ENCODE measurements around the gene MSH3. TPM values are rescaled to one million over a fixed set of nuclear protein-coding genes. Genes with fewer than 3 reads are reported as not detected.

The MSH3 gene
- 10 to 100 TPM; 12.8 to 18.1 TPM for total RNA-seq
- polyA plus RNA-seq = 1 to 10 TPM; 4.2 to 5.5 TPM
- long read RNA-seq, donor 1, full-length matches to known transcripts = 1 of 24 reads
- long read RNA-seq, donor 1, partial matches to known transcripts = 21 of 24 reads
- long read RNA-seq, donor 1, other reads (novel, unspliced or antisense) = 2 of 24 reads
- long read RNA-seq, donor 2, full-length matches to known transcripts = 2 of 12 reads
- long read RNA-seq, donor 2, partial matches to known transcripts = 5 of 12 reads
- long read RNA-seq, donor 2, other reads (novel, unspliced or antisense) = 5 of 12 reads

GRCh38 chr5:80654391-80655230 lies at the start of gene MSH3, which contains the start of gene DHFR:
Gene MSH3 (plus strand): TSS chr5:80654652. CDS start chr5:80654728, 76 bp downstream.
Gene DHFR (minus strand): TSS chr5:80654983. CDS start chr5:80654489, 494 bp downstream.
- 0 to 1% methylated on average over 66 to 74 of the region's 74 CpGs for WGBS, 2 donors
- intact Hi-C loops (cut with DNase I) = loop anchor here in 1 of 2 donors (5.0 to 10.0 kb wide), 2 partner anchors 170 to 247 kb away; partner anchors contain the start of genes FAM151B and ZFYVE16

GRCh38 chr5:80607343-80607742 lies 47.1 kb upstream of the MSH3 start:
- no peak for ATAC-seq (ENCODE audit: low FRiP score)
- intact Hi-C loops (cut with DNase I) = no loop called here

More at GRCh38 chr5:80654391-80655230, at the start of gene MSH3, which contains the start of gene DHFR:
- peak; percentile 91 to 95 for DNase-seq
- Histone ChIP-seq H3K36me3 (ENCODE audit: control insufficient read depth in 1 of 2, insufficient read depth in 2 of 2, low read length in 1 of 2) (no peaks in the 10 kb centered on the region), H3K9me3 (ENCODE audit: control insufficient read depth, low read length) (no peaks in the 10 kb centered on the region), H3K4me3 (ENCODE audit: low read length in 2 of 2) (peak within 1 kb of the TSS; percentile 90 to 99), H3K4me1 (ENCODE audit: control insufficient read depth in 1 of 2, insufficient read depth in 2 of 2, low read length in 2 of 2) (no peaks in the 10 kb centered on the region), H3K27ac (ENCODE audit: low read depth in 1 of 2, low read length in 2 of 2) (peak within 1 kb of the TSS; percentile 72 to 98), H3K27me3 (ENCODE audit: control insufficient read depth in 1 of 2, insufficient read depth in 2 of 2, low read length in 1 of 2) (no peaks in the 10 kb centered on the region)
- peak; percentile 85 for ATAC-seq (ENCODE audit: low FRiP score)

GRCh38 chr5:80607832-80608231 lies 46.6 kb upstream of the MSH3 start:
- intact Hi-C loops (cut with DNase I) = no loop called here
- ATAC-seq (ENCODE audit: low FRiP score) (no peak), DNase-seq (no peak)
- Histone ChIP-seq H3K27me3 (ENCODE audit: control insufficient read depth in 1 of 2, insufficient read depth in 2 of 2, low read length in 1 of 2) (no peaks in the 10 kb centered on the region), H3K36me3 (ENCODE audit: control insufficient read depth in 1 of 2, insufficient read depth in 2 of 2, low read length in 1 of 2) (no peaks in the 10 kb centered on the region), H3K9me3 (ENCODE audit: control insufficient read depth, low read length) (peaks cover 4% of the 10 kb centered on the region), H3K27ac (ENCODE audit: low read depth in 1 of 2, low read length in 2 of 2) (no peak overlapping the region), H3K4me3 (ENCODE audit: low read length in 2 of 2) (no peak overlapping the region), H3K4me1 (ENCODE audit: control insufficient read depth in 1 of 2, insufficient read depth in 2 of 2, low read length in 2 of 2) (no peaks in the 10 kb centered on the region)

More at GRCh38 chr5:80607343-80607742, 47.1 kb upstream of the MSH3 start:
- Histone ChIP-seq H3K36me3 (ENCODE audit: control insufficient read depth in 1 of 2, insufficient read depth in 2 of 2, low read length in 1 of 2) (no peaks in the 10 kb centered on the region), H3K9me3 (ENCODE audit: control insufficient read depth, low read length) (peaks cover 4% of the 10 kb centered on the region), H3K27me3 (ENCODE audit: control insufficient read depth in 1 of 2, insufficient read depth in 2 of 2, low read length in 1 of 2) (no peaks in the 10 kb centered on the region), H3K4me1 (ENCODE audit: control insufficient read depth in 1 of 2, insufficient read depth in 2 of 2, low read length in 2 of 2) (no peaks in the 10 kb centered on the region), H3K27ac (ENCODE audit: low read depth in 1 of 2, low read length in 2 of 2) (no peak overlapping the region), H3K4me3 (ENCODE audit: low read length in 2 of 2) (no peak overlapping the region)
- no peak for DNase-seq

- ATAC-seq (ENCODE audit: low FRiP score) (no peak), DNase-seq (no peak)
- WGBS, 2 donors = 96 to 97% methylated on average over 1 of the region's 1 CpG
- H3K36me3 ChIP-seq (ENCODE audit: control insufficient read depth in 1 of 2, insufficient read depth in 2 of 2, low read length in 1 of 2) = no peaks in the 10 kb centered on the region
- no peaks in the 10 kb centered on the region for H3K27me3 ChIP-seq (ENCODE audit: control insufficient read depth in 1 of 2, insufficient read depth in 2 of 2, low read length in 1 of 2)
- no peak overlapping the region for H3K27ac ChIP-seq (ENCODE audit: low read depth in 1 of 2, low read length in 2 of 2)
- no peak overlapping the region for H3K4me3 ChIP-seq (ENCODE audit: low read length in 2 of 2)
- intact Hi-C loops (cut with DNase I) = no loop called here
- H3K4me1 ChIP-seq (ENCODE audit: control insufficient read depth in 1 of 2, insufficient read depth in 2 of 2, low read length in 2 of 2) = no peaks in the 10 kb centered on the region
- peaks cover 4% of the 10 kb centered on the region for H3K9me3 ChIP-seq (ENCODE audit: control insufficient read depth, low read length)
Observed at GRCh38 chr5:80608731-80609130, 45.7 kb upstream of the MSH3 start.

- DNase-seq (no peak), ATAC-seq (ENCODE audit: low FRiP score) (no peak)
- intact Hi-C loops (cut with DNase I) = no loop called here
- Histone ChIP-seq H3K27me3 (ENCODE audit: control insufficient read depth in 1 of 2, insufficient read depth in 2 of 2, low read length in 1 of 2) (no peaks in the 10 kb centered on the region), H3K36me3 (ENCODE audit: control insufficient read depth in 1 of 2, insufficient read depth in 2 of 2, low read length in 1 of 2) (no peaks in the 10 kb centered on the region), H3K27ac (ENCODE audit: low read depth in 1 of 2, low read length in 2 of 2) (no peak overlapping the region), H3K4me3 (ENCODE audit: low read length in 2 of 2) (no peak overlapping the region), H3K4me1 (ENCODE audit: control insufficient read depth in 1 of 2, insufficient read depth in 2 of 2, low read length in 2 of 2) (no peaks in the 10 kb centered on the region), H3K9me3 (ENCODE audit: control insufficient read depth, low read length) (peaks cover 4% of the 10 kb centered on the region)
- WGBS, 2 donors = 72% methylated on average over 1 of the region's 1 CpG
Observed at GRCh38 chr5:80609692-80610091, 44.8 kb upstream of the MSH3 start.

GRCh38 chr5:80615266-80615914 lies 39.1 kb upstream of the MSH3 start:
- no peak for ATAC-seq (ENCODE audit: low FRiP score)
- no peaks in the 10 kb centered on the region for H3K9me3 ChIP-seq (ENCODE audit: control insufficient read depth, low read length)
- WGBS, 2 donors = 78 to 80% methylated on average over 17 of the region's 17 CpGs
- no peaks in the 10 kb centered on the region for H3K36me3 ChIP-seq (ENCODE audit: control insufficient read depth in 1 of 2, insufficient read depth in 2 of 2, low read length in 1 of 2)
- no peaks in the 10 kb centered on the region for H3K4me1 ChIP-seq (ENCODE audit: control insufficient read depth in 1 of 2, insufficient read depth in 2 of 2, low read length in 2 of 2)
- intact Hi-C loops (cut with DNase I) = no loop called here
- H3K27me3 ChIP-seq (ENCODE audit: control insufficient read depth in 1 of 2, insufficient read depth in 2 of 2, low read length in 1 of 2) = no peaks in the 10 kb centered on the region
- no peak overlapping the region for H3K27ac ChIP-seq (ENCODE audit: low read depth in 1 of 2, low read length in 2 of 2)
- H3K4me3 ChIP-seq (ENCODE audit: low read length in 2 of 2) = no peak overlapping the region
- DNase-seq = no peak

- Histone ChIP-seq H3K27me3 (ENCODE audit: control insufficient read depth in 1 of 2, insufficient read depth in 2 of 2, low read length in 1 of 2) (no peaks in the 10 kb centered on the region), H3K36me3 (ENCODE audit: control insufficient read depth in 1 of 2, insufficient read depth in 2 of 2, low read length in 1 of 2) (no peaks in the 10 kb centered on the region), H3K27ac (ENCODE audit: low read depth in 1 of 2, low read length in 2 of 2) (no peak overlapping the region), H3K9me3 (ENCODE audit: control insufficient read depth, low read length) (no peaks in the 10 kb centered on the region), H3K4me1 (ENCODE audit: control insufficient read depth in 1 of 2, insufficient read depth in 2 of 2, low read length in 2 of 2) (no peaks in the 10 kb centered on the region), H3K4me3 (ENCODE audit: low read length in 2 of 2) (no peak overlapping the region)
- 94% methylated on average over 4 of the region's 4 CpGs for WGBS, 2 donors
- ATAC-seq (ENCODE audit: low FRiP score) (no peak), DNase-seq (no peak)
- intact Hi-C loops (cut with DNase I) = no loop called here
Observed at GRCh38 chr5:80618438-80618837, 36.0 kb upstream of the MSH3 start.

- Histone ChIP-seq H3K36me3 (ENCODE audit: control insufficient read depth in 1 of 2, insufficient read depth in 2 of 2, low read length in 1 of 2) (no peaks in the 10 kb centered on the region), H3K4me3 (ENCODE audit: low read length in 2 of 2) (no peak overlapping the region), H3K4me1 (ENCODE audit: control insufficient read depth in 1 of 2, insufficient read depth in 2 of 2, low read length in 2 of 2) (no peaks in the 10 kb centered on the region), H3K9me3 (ENCODE audit: control insufficient read depth, low read length) (no peaks in the 10 kb centered on the region), H3K27ac (ENCODE audit: low read depth in 1 of 2, low read length in 2 of 2) (no peak overlapping the region), H3K27me3 (ENCODE audit: control insufficient read depth in 1 of 2, insufficient read depth in 2 of 2, low read length in 1 of 2) (no peaks in the 10 kb centered on the region)
- WGBS, 2 donors = 75 to 94% methylated on average over 1 of the region's 1 CpG
- ATAC-seq (ENCODE audit: low FRiP score) (no peak), DNase-seq (no peak)
- intact Hi-C loops (cut with DNase I) = no loop called here
Observed at GRCh38 chr5:80619086-80619485, 35.4 kb upstream of the MSH3 start.

Measured in aorta (tissue), 5 donors.